Measurements from ENCODE around the gene CASP7.

CASP7 gene

DNA sequence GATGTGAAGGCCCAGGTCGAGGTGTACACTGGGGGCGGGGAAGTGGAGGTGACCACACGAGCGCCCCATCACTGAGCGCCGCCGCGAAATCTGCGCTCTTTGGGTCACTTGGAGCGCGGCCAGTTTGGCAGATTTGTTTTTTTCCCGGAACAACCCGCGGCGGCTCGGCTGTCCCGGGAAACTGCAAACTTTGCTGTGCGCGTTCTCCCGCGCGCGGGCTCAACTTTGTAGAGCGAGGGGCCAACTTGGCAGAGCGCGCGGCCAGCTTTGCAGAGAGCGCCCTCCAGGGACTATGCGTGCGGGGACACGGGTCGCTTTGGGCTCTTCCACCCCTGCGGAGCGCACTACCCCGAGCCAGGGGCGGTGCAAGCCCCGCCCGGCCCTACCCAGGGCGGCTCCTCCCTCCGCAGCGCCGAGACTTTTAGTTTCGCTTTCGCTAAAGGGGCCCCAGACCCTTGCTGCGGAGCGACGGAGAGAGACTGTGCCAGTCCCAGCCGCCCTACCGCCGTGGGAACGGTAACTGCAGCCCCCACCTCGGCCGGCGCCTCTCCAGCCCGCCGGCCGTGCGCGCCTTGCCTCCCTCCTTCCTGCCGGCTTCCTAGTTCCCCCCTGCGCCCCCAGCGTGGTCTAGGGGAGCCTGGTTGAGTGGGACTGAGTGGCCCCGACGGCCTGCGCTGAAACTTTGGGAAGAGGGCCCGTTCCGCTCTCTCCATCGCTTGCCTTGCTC is at the start of gene CASP7:
Gene CASP7, plus strand, starts transcription at position 450 of the 727 bp plus-strand sequence. CDS start 17,582 bp downstream, outside the sequence.
- peak within 1 kb of the TSS; percentile 82 for H3K4me3 ChIP-seq (ENCODE audit: low read depth, low read length)
- TF ChIP-seq CTCF (IDR thresholded peaks at IDR 0.05; ENCODE audit: low read depth, low read length, missing control alignments) = peak; percentile 26
- peak; percentile 60 for DNase-seq (ENCODE audit: low read depth)

- H3K4me3 ChIP-seq (ENCODE audit: low read depth, low read length) = no peak overlapping the region
- no peak for DNase-seq (ENCODE audit: low read depth)
- TF ChIP-seq CTCF (IDR thresholded peaks at IDR 0.05; ENCODE audit: low read depth, low read length, missing control alignments) = no peak
Observed at GRCh38 chr10:113630929-113631533, 48.7 kb upstream of the CASP7 start.

DNA sequence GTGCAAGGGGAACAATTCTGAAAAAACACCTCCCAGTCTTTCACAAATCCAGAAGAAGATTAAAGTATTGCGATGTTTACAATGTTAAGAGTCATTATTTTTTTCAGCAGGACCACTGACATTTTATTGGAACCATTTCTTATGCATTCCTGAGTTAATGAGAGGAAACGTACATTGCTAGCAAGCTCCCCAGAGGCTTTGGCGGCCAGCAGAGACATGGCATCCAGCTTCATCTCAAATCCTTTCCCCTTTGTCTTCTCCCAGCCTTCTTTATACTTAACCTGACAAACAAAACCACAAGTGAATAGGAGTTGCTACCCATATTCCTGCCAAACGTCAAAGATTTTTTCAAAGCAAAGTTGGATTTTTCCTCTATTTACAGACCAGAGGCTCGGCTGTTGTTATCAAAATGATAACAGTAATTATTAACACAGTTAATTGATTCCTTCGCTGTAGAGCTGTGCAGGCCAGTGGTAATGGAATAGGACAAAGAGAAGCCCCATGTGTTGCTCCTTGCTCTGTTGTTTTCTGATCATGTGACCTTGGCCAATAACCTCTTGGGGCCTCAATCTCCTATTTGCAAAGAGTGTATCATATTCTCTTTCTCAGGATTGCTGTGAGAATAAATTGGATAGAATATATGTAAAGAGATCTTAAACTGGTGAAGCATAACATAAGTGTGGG is 47.9 kb upstream of the CASP7 start:
- DNase-seq (ENCODE audit: low read depth) = no peak
- no peak for TF ChIP-seq CTCF (IDR thresholded peaks at IDR 0.05; ENCODE audit: low read depth, low read length, missing control alignments)

GRCh38 chr10:113639966-113640365 is 39.7 kb upstream of the CASP7 start:
- no peak for DNase-seq (ENCODE audit: low read depth)
- TF ChIP-seq CTCF (IDR thresholded peaks at IDR 0.05; ENCODE audit: low read depth, low read length, missing control alignments) = no peak
- H3K4me3 ChIP-seq (ENCODE audit: low read depth, low read length) = no peak overlapping the region

More for the DNA sequence above, 47.9 kb upstream of the CASP7 start:
- H3K4me3 ChIP-seq (ENCODE audit: low read depth, low read length) = no peak overlapping the region

- H3K4me3 ChIP-seq (ENCODE audit: low read depth, low read length) = no peak overlapping the region
- no peak for TF ChIP-seq CTCF (IDR thresholded peaks at IDR 0.05; ENCODE audit: low read depth, low read length, missing control alignments)
- no peak for DNase-seq (ENCODE audit: low read depth)
Observed at GRCh38 chr10:113641702-113642101, 38.0 kb upstream of the CASP7 start.

DNA sequence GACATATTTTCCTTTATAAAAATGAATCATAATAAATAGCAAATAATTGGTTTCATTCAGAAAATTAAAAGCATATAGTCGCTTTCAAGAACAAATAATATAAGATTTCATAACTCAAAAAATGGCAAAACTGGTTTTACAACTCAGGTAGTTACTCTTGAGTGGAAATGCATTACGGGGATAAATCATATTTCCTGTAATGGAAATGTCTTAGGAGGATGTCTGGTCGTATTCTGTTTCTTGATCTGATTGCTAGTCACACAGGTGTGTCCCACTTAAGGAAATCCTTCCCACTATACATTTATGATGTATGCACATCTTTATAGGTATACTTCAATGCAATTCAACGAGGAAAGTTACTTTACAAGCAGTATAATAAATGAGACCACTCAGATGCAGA is 36.5 kb upstream of the CASP7 start:
- H3K4me3 ChIP-seq (ENCODE audit: low read depth, low read length) = no peak overlapping the region
- no peak for DNase-seq (ENCODE audit: low read depth)
- no peak for TF ChIP-seq CTCF (IDR thresholded peaks at IDR 0.05; ENCODE audit: low read depth, low read length, missing control alignments)
